HCT116 (cell line): Measurements from ENCODE around the gene NEK11. TPM values are rescaled to one million over a fixed set of nuclear protein-coding genes. Genes with fewer than 3 reads are reported as not detected.

ENCODE experiments used
- ATAC-seq: fragments of 200-7000 bp; cut with Tn5 transposase; 2 replicates; pipeline ENCODE4 v1.9.1; 2020; ENCODE audit warnings: mild to moderate bottlenecking, moderate library complexity
- BruUV-seq: library from RNA; stranded (reverse); fragments of 400-500 nt; replicated peaks from 2 replicates; lab custom pipeline; 2021; lab: Mats Ljungman, UMichigan
- CTCF ChIA-PET: fragments of 300-600 bp; sonication (Branson Sonifier 250); formaldehyde crosslinking; loops from one replicate; lab custom pipeline; 2021; ENCODE audit warnings: antibody characterized with exemption; lab: Charles Lee
- POLR2A ChIA-PET: fragments of 300-600, 350-600 bp; sonication (Branson Sonifier 250); formaldehyde crosslinking; loops from one replicate; lab custom pipeline; 2021; ENCODE audit warnings: antibody characterized with exemption; lab: Charles Lee
- RAD21 ChIA-PET, 2 experiments: fragments of 300-600 bp; sonication (Branson Sonifier 250); formaldehyde crosslinking; loops; one replicate each; lab custom pipeline; 2023; ENCODE audit warnings: low total read pairs in 2 of 2; ENCODE audit not compliant: uncharacterized antibody in 2 of 2, unreplicated experiment in 2 of 2, low non-redundant PET in 1 of 2; lab: Charles Lee
- DNase-seq: peaks from one replicate; pipeline ENCODE4 v3.0.0-alpha.2; 2010; ENCODE audit warnings: low read depth, low spot score
- H2AFZ ChIP-seq: fragments of 200-600 bp; shearing (Covaris generic), sonication (generic); 2 replicates; pipeline ENCODE4 v1.6.1; 2017; ENCODE audit warnings: low read depth, mixed run types, mixed read lengths, antibody characterized with exemption, low read length; ENCODE audit not compliant: poor library complexity, severe bottlenecking
- H3K27ac ChIP-seq: 2 replicates; pipeline ENCODE4 v1.5.1; 2012; ENCODE audit warnings: low read depth, low read length
- H3K27me3 ChIP-seq: fragments of 200-600 bp; sonication (generic); 2 replicates; pipeline ENCODE4 v1.6.1; 2016; ENCODE audit warnings: mixed run types, low read length, mixed read lengths; ENCODE audit not compliant: insufficient read depth
- H3K36me3 ChIP-seq, 2 experiments: fragments of 200-500 bp in 1 of 2; fragments of 200-600 bp in 1 of 2; sonication (Bioruptor generic) in 1 of 2; sonication (generic) in 1 of 2; 2 replicates each; pipeline versions ENCODE4 v1.5.1 to v1.6.1; 2014 to 2016; ENCODE audit warnings: low read length in 2 of 2, inconsistent platforms in 1 of 2, mixed read lengths in 1 of 2, mixed run types in 1 of 2; ENCODE audit not compliant: insufficient read depth in 2 of 2, control insufficient read depth in 1 of 2
- H3K4me1 ChIP-seq, 2 experiments: fragments of 200-600 bp in 1 of 2; sonication (generic) in 1 of 2; 2 replicates each; pipeline versions ENCODE4 v1.5.1 to v1.6.1; 2012 to 2017; ENCODE audit warnings: low read length in 2 of 2, inconsistent platforms in 1 of 2, mild to moderate bottlenecking in 1 of 2, mixed read lengths in 1 of 2, mixed run types in 1 of 2, moderate library complexity in 1 of 2; ENCODE audit not compliant: insufficient read depth in 2 of 2, control insufficient read depth in 1 of 2
- H3K4me2 ChIP-seq: fragments of 200-600 bp; sonication (generic); 2 replicates; pipeline ENCODE4 v1.6.1; 2017; ENCODE audit warnings: mixed run types, low read length, mixed read lengths
- H3K4me3 ChIP-seq, 2 experiments: fragments of 200-600 bp in 1 of 2; sonication (generic) in 1 of 2; replicated peaks in 1 of 2; 2 replicates each; pipeline ENCODE4 v1.5.1; 2011 to 2016; ENCODE audit warnings: low read length in 2 of 2, control low read depth in 1 of 2, low read depth in 1 of 2, mild to moderate bottlenecking in 1 of 2, mixed read lengths in 1 of 2, mixed run types in 1 of 2
- H3K79me2 ChIP-seq: fragments of 200-600 bp; sonication (generic); 2 replicates; pipeline ENCODE4 v1.6.1; 2017; ENCODE audit warnings: mild to moderate bottlenecking, mixed run types, low read length, moderate library complexity, mixed read lengths; ENCODE audit not compliant: insufficient read depth
- H3K9ac ChIP-seq: fragments of 200-600 bp; sonication (generic); 2 replicates; pipeline ENCODE4 v1.6.1; 2016; ENCODE audit warnings: low read length, mixed read lengths
- H3K9me2 ChIP-seq: fragments of 200-600 bp; sonication (generic), shearing (Covaris generic); 2 replicates; pipeline ENCODE4 v1.6.1; 2017; ENCODE audit warnings: mixed run types, mild to moderate bottlenecking, moderate library complexity; ENCODE audit not compliant: insufficient read depth
- H3K9me3 ChIP-seq, 2 experiments: fragments of 200-500 bp in 1 of 2; fragments of 200-600 bp in 1 of 2; sonication (Bioruptor generic) in 1 of 2; sonication (generic) in 1 of 2; 2 replicates each; pipeline ENCODE4 v1.6.1; 2014 to 2017; ENCODE audit warnings: low read length in 2 of 2, mixed read lengths in 2 of 2, inconsistent platforms in 1 of 2, low read depth in 1 of 2, mild to moderate bottlenecking in 1 of 2, mixed run types in 1 of 2, moderate library complexity in 1 of 2; ENCODE audit not compliant: control insufficient read depth in 1 of 2, insufficient read depth in 1 of 2
- H4K20me1 ChIP-seq: fragments of 200-600 bp; sonication (generic), shearing (Covaris generic); 2 replicates; pipeline ENCODE4 v1.6.1; 2017; ENCODE audit warnings: mixed run types, mild to moderate bottlenecking, moderate library complexity; ENCODE audit not compliant: insufficient read depth
- CBX3 ChIP-seq: IDR thresholded peaks from 2 replicates; pipeline ENCODE4 v1.6.1; 2012; ENCODE audit warnings: low read depth
- EGR1 ChIP-seq: IDR thresholded peaks from 2 replicates; pipeline ENCODE4 v1.6.1; 2012; ENCODE audit warnings: low read depth
- ELF1 ChIP-seq: IDR thresholded peaks from 2 replicates; pipeline ENCODE4 v1.6.1; 2012; ENCODE audit warnings: low read depth, borderline replicate concordance
- FOSL1 ChIP-seq: IDR thresholded peaks from 2 replicates; pipeline ENCODE4 v1.6.1; 2012; ENCODE audit warnings: low read depth
- JUND ChIP-seq: IDR thresholded peaks from 2 replicates; pipeline ENCODE4 v1.6.1; 2012
- POLR2AphosphoS5 ChIP-seq: IDR thresholded peaks from 2 replicates; pipeline ENCODE4 v1.6.1; 2011; ENCODE audit warnings: mild to moderate bottlenecking, low read depth, low read length, moderate library complexity
- SRF ChIP-seq: IDR thresholded peaks from 2 replicates; pipeline ENCODE4 v1.6.1; 2012; ENCODE audit warnings: low read depth
- TCF7L2 ChIP-seq: IDR thresholded peaks from 2 replicates; pipeline ENCODE4 v1.7.0; 2011; ENCODE audit warnings: borderline replicate concordance, inconsistent platforms; ENCODE audit not compliant: insufficient read depth, insufficient read length; ENCODE audit errors: extremely low read depth
- ZFX ChIP-seq: fragments of 450-650 bp; IDR thresholded peaks from 2 replicates; pipeline ENCODE4 v1.6.1; 2017
- ZNF274 ChIP-seq: fragments of 200-500 bp; sonication (Bioruptor generic); IDR thresholded peaks from 2 replicates; pipeline ENCODE4 v1.6.1; 2014; ENCODE audit warnings: mild to moderate bottlenecking, low read depth, low read length, inconsistent platforms
- intact Hi-C: fragments of 100-400 bp; cut with micrococcal nuclease; formaldehyde crosslinking; loops from 2 replicates; pipeline ENCODE4 v1.10.0; 2022
- total RNA-seq: library from RNA; stranded (reverse); gene quantifications from one replicate; pipeline ENCODE4 v1.2.1, GENCODE V29; 2021; ENCODE audit not compliant: unreplicated experiment
- TF ChIP-seq, protein P1 (sequence below): IDR thresholded peaks from 2 replicates; pipeline ENCODE4 v1.6.1; 2012
- TF ChIP-seq, protein P2 (sequence below), 3 experiments: fragments of 200-600 bp in 1 of 3; sonication (generic) in 1 of 3; IDR thresholded peaks in 2 of 3; conservative IDR thresholded peaks in 1 of 3; 2 replicates each; pipeline ENCODE4 v1.5.1; 2012 to 2017; ENCODE audit warnings: low read depth in 2 of 3, low read length in 2 of 3, antibody characterized with exemption in 1 of 3, borderline replicate concordance in 1 of 3, control low read depth in 1 of 3, mild to moderate bottlenecking in 1 of 3, mixed read lengths in 1 of 3, mixed run types in 1 of 3, moderate library complexity in 1 of 3; ENCODE audit not compliant: insufficient read depth in 1 of 3

The NEK11 gene
- total RNA-seq, 1 experiment from 2014 or later: 3.1 TPM

DNA sequence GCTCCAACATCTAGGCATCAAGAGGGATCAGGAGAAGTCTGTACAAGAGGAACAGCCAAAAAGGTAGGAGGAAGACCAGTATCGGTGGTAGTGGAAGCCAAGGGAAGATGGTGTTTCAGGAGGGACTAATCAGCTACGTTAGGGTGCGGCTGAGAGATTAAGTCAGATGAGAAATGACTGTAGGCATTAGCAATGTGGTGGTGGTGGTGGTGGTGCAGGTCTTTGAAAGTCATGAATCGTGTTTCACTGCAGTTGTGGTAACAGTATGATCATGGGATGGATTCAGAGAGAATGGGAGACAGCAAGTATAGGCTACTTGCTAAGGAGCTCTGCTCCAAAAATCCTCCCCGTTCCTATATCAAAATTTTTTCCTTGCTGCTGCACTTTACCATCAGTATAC, 35.6 kb upstream of the NEK11 start:
- Histone ChIP-seq H3K4me1 (no peaks in the 10 kb centered on the region), H3K9ac (no peak overlapping the region), H3K36me3 (no peaks in the 10 kb centered on the region), H3K4me3 (no peak overlapping the region), H3K27me3 (no peaks in the 10 kb centered on the region), H3K4me2 (no peak overlapping the region), H4K20me1 (no peaks in the 10 kb centered on the region), H2AFZ (no peak overlapping the region), H3K9me2 (no peaks in the 10 kb centered on the region), H3K79me2 (peaks cover 3% of the 10 kb centered on the region; the same call in 1 of the 2 replicates), H3K9me3 (no peaks in the 10 kb centered on the region), H3K27ac (no peak overlapping the region)
- DNase-seq (no peak), ATAC-seq (no peak)
- ChIA-PET CTCF (no interaction called here), RAD21 (no interaction called here), POLR2A (no interaction called here)
- no peak for TF ChIP-seq SRF
- no peak for TF ChIP-seq EGR1
- no peak for TF ChIP-seq JUND
- TF ChIP-seq ELF1: no peak
- TF ChIP-seq ZNF274: no peak
- intact Hi-C loops: no loop called here
- no TSS peak for BruUV-seq

DNA sequence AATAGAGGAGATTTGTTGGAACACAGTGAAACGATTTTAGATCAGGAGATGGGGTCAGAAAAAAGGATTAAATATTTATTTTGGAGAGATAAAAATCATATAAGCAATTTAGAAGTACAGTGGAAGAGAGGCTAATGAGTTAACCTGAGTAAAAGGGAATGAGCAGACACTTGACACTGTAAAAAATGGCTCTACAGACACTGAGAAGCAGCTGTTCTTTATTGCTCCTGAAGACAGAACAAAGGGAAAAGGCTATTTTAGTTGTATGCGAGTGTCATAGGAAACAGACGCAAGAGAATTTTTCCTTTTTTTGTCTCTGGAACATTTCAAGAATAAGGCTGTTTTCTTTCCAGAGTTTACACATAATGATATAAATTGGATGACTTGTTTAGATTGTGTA, 34.3 kb upstream of the NEK11 start:
- Histone ChIP-seq H3K36me3 (0 out of 4 replicates have a peak, but pooled peaks cover 0 to 3% of the 10 kb centered on the region in 2 experiments), H4K20me1 (no peaks in the 10 kb centered on the region), H3K4me3 (no peak overlapping the region), H3K9me2 (no peaks in the 10 kb centered on the region), H3K9me3 (no peaks in the 10 kb centered on the region), H3K79me2 (peaks cover 3% of the 10 kb centered on the region; the same call in 1 of the 2 replicates)
- BruUV-seq: no TSS peak
- ATAC-seq: no peak
- CTCF ChIA-PET: no interaction called here
- no peak for TF ChIP-seq TCF7L2
- no peak for TF ChIP-seq POLR2AphosphoS5
- TF ChIP-seq, protein P1, sequence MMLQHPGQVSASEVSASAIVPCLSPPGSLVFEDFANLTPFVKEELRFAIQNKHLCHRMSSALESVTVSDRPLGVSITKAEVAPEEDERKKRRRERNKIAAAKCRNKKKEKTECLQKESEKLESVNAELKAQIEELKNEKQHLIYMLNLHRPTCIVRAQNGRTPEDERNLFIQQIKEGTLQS: no peak
- no peak for TF ChIP-seq ZFX
- no peak for TF ChIP-seq CBX3
- no peak for TF ChIP-seq FOSL1
- TF ChIP-seq, protein P2, sequence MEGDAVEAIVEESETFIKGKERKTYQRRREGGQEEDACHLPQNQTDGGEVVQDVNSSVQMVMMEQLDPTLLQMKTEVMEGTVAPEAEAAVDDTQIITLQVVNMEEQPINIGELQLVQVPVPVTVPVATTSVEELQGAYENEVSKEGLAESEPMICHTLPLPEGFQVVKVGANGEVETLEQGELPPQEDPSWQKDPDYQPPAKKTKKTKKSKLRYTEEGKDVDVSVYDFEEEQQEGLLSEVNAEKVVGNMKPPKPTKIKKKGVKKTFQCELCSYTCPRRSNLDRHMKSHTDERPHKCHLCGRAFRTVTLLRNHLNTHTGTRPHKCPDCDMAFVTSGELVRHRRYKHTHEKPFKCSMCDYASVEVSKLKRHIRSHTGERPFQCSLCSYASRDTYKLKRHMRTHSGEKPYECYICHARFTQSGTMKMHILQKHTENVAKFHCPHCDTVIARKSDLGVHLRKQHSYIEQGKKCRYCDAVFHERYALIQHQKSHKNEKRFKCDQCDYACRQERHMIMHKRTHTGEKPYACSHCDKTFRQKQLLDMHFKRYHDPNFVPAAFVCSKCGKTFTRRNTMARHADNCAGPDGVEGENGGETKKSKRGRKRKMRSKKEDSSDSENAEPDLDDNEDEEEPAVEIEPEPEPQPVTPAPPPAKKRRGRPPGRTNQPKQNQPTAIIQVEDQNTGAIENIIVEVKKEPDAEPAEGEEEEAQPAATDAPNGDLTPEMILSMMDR (IDR thresholded peaks at IDR 0.05 in 2 of 3, conservative IDR thresholded peaks at IDR 0.05 in 1 of 3; ENCODE audit: borderline replicate concordance in 1 of 3, insufficient read depth in 1 of 3, low read depth in 2 of 3, low read length in 2 of 3): no peak
- TF ChIP-seq, all 23 proteins: peak for 0
- ChIA-PET RAD21 (no interaction called here), POLR2A (no interaction called here)
- H2AFZ ChIP-seq: no peak overlapping the region
- no peak overlapping the region for H3K4me2 ChIP-seq
- no peak overlapping the region for H3K9ac ChIP-seq
- DNase-seq: no peak
- H3K27ac ChIP-seq: no peak overlapping the region
- H3K27me3 ChIP-seq: no peaks in the 10 kb centered on the region
- H3K4me1 ChIP-seq: no peaks in the 10 kb centered on the region
- intact Hi-C loops: no loop called here
